Vagina (tissue), 2 donors: ENCODE measurements around the gene ENTPD2. TPM values are rescaled to one million over a fixed set of nuclear protein-coding genes. Genes with fewer than 3 reads are reported as not detected.

Experiments used
- DNase-seq, 2 donors: peaks; one replicate each; pipeline ENCODE4 v3.0.0-alpha.2; 2017; ENCODE audit errors: extremely low spot score in 2 of 2
- H3K27ac ChIP-seq: fragments of 200-600 bp; sonication (generic); one replicate; pipeline ENCODE4 v1.5.1; 2019
- H3K27me3 ChIP-seq: fragments of 200-600 bp; sonication (generic); one replicate; pipeline ENCODE4 v1.5.1; 2019
- H3K36me3 ChIP-seq, 2 donors: fragments of 200-600 bp; sonication (generic); one replicate each; pipeline ENCODE4 v1.5.1; 2017 to 2019
- H3K4me1 ChIP-seq: fragments of 200-600 bp; sonication (generic); one replicate; pipeline ENCODE4 v1.5.1; 2019
- H3K4me3 ChIP-seq, 2 donors: fragments of 200-600 bp; sonication (generic); 1 replicate in 1 of 2; 2 replicates in 1 of 2; pipeline ENCODE4 v1.5.1; 2016 to 2019
- H3K9me3 ChIP-seq: fragments of 200-600 bp; sonication (generic); one replicate; pipeline ENCODE4 v1.5.1; 2019
- POLR2A ChIP-seq, 2 donors: fragments of 450-650 bp; IDR thresholded peaks; one replicate each; pipeline ENCODE4 v1.6.1; 2017; ENCODE audit warnings: antibody characterized with exemption in 2 of 2, mild to moderate bottlenecking in 2 of 2, moderate library complexity in 2 of 2
- POLR2AphosphoS5 ChIP-seq, 2 donors: sonication (generic); formaldehyde crosslinking; IDR thresholded peaks; one replicate each; pipeline ENCODE4 v1.9.0; 2017; ENCODE audit warnings: antibody characterized with exemption in 2 of 2, mild to moderate bottlenecking in 2 of 2, low read depth in 1 of 2; ENCODE audit not compliant: insufficient read depth in 1 of 2
- intact Hi-C: fragments of 100-400 bp; cut with DNase I; formaldehyde crosslinking; loops from one replicate; pipeline ENCODE4 v1.15.1; 2023
- total RNA-seq: library from RNA; depleted of rRNA; stranded (reverse); fragments of >200 nt; gene quantifications from one replicate; pipeline ENCODE4 v1.2.3, GENCODE V29; 2016
- TF ChIP-seq, protein P1 (sequence below), 3 experiments: fragments of 450-650 bp in 2 of 3; fragments of 200-600 bp in 1 of 3; sonication (generic) in 1 of 3; IDR thresholded peaks; one replicate each; pipeline ENCODE4 v1.5.1; 2017 to 2019; ENCODE audit warnings: antibody characterized with exemption in 3 of 3, mild to moderate bottlenecking in 2 of 3, moderate library complexity in 2 of 3

ENTPD2 gene
- total RNA-seq, 1 donor from 2014 or later, result 4.9 TPM

DNA sequence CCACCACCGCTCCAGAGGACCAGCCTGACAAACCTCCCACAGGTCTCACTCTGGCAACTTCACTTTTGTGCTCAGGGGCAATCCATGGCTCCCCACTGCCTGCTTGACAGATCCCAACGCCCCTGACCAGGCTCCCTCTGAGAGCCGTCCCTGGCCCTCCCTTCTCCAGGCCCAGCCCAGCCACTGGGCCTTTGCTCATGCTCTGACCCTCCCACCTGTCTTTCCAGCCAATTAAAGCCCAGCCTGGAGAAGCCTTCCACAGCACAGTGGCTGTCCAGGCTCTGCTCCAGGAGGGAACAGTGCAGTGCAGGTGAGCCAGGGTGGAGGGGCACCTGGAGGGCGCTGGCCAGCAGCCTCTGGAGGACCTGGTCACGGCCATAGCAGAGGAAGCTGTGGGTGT is 3.3 kb downstream of the ENTPD2 start:
- Histone ChIP-seq H3K27me3 (no peaks in the 10 kb centered on the region), H3K4me3 (no peak overlapping the region), H3K4me1 (peaks cover 44% of the 10 kb centered on the region), H3K27ac (no peak overlapping the region), H3K9me3 (no peaks in the 10 kb centered on the region), H3K36me3 (no peaks in the 10 kb centered on the region)
- TF ChIP-seq, protein P1, sequence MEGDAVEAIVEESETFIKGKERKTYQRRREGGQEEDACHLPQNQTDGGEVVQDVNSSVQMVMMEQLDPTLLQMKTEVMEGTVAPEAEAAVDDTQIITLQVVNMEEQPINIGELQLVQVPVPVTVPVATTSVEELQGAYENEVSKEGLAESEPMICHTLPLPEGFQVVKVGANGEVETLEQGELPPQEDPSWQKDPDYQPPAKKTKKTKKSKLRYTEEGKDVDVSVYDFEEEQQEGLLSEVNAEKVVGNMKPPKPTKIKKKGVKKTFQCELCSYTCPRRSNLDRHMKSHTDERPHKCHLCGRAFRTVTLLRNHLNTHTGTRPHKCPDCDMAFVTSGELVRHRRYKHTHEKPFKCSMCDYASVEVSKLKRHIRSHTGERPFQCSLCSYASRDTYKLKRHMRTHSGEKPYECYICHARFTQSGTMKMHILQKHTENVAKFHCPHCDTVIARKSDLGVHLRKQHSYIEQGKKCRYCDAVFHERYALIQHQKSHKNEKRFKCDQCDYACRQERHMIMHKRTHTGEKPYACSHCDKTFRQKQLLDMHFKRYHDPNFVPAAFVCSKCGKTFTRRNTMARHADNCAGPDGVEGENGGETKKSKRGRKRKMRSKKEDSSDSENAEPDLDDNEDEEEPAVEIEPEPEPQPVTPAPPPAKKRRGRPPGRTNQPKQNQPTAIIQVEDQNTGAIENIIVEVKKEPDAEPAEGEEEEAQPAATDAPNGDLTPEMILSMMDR (IDR thresholded peaks at IDR 0.05), result no peak
- TF ChIP-seq POLR2AphosphoS5 (IDR thresholded peaks at IDR 0.05; ENCODE audit: insufficient read depth in 1 of 2, low read depth in 1 of 2), result no peak
- TF ChIP-seq POLR2A (IDR thresholded peaks at IDR 0.05), result no peak
- intact Hi-C loops, result no loop called here
- DNase-seq, result no peak

DNA sequence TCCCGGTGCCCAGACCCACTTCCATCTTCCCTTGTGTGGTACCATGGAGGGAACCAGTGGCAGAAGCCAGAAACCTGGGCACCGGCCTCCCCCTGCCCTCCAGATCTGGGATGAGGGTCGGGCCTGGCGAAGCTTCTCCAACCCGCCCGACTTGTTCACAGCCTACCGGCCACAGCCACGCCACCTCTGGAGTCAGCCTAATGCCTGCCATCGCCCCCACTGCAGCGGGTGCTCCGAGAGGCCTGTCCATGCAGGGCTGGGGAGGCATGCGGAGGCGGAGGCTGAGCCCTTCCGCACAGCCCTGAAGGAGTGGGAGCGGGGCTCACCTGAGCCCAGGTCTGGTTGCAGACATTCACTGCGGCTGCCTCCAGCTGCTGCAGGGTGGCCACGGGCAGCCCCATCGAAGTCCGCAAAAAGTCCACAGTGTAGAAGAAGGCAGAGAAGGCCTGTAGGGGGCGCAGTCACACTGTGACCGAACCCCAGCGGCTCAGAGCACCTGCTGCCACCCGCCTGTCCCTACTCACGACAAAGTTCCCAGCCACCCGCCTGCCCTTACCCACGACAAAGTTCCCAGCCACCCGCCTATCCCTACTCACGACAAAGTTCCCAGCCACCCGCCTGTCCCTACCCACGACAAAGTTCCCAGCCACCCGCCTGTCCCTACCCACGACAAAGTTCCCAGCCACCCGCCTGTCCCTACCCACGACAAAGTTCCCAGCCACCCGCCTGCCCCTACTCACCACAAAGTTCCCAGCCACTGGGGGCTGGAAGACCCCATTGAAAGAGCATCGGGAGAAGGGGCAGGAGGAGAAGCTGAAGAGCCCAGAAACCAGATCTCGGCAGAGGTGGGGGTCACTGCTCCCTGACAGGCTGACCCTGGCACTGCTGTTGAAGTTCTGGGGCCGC is 4.1 kb downstream of the ENTPD2 start:
- DNase-seq, result no peak
- H3K27me3 ChIP-seq, result no peaks in the 10 kb centered on the region
- peaks cover 43% of the 10 kb centered on the region for H3K4me1 ChIP-seq
- intact Hi-C loops, result no loop called here
- H3K9me3 ChIP-seq, result no peaks in the 10 kb centered on the region
- TF ChIP-seq, protein P1 (IDR thresholded peaks at IDR 0.05), result peak in 1 of 3 experiments; percentile 12
- no peak for TF ChIP-seq POLR2A (IDR thresholded peaks at IDR 0.05)
- no peak overlapping the region for H3K27ac ChIP-seq
- H3K4me3 ChIP-seq, result no peak overlapping the region
- no peaks in the 10 kb centered on the region for H3K36me3 ChIP-seq

DNA sequence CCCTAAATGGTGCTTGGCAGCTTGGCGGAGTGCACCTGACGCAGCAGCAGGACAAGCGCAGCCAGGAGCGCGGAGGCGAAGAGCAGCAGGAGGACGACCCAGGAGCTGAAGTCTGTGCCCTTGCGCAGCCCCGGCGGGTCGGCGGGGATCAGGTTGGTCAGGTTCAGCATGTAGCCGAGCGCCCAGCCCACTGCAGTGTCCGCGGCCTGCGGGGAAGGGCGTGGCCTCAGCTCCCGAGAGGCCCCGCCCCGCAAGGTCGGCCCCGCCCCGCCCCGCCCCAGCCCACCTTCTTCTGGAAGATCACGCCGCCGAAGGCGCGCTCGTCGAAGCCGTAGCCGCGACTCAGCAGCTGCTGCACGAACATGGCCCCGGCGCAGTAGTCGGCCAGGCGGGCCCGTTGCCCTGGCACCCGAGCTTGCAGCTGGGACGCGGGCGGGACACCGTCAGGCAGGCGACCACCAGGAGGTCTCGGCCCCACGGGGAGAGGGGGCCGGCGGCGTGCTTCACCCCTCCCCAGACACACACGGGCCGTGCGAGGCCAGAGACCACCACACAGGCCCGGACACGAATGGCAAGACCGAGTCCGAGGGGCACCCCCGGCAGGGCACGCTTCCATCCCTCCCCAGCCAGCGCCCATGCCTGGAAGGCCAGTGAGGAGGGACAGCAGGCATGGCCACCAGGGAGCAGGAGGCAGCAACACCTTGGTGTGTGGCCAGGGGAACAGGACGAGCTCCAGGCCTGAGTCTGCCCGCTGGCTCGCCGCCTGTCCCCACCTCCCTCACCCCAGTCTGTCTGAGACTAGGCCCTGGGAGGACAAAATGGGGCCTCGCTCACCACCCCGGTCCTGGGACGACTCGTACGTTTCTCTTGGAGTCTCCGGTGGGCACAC is 5.0 kb downstream of the ENTPD2 start:
- TF ChIP-seq, protein P1 (IDR thresholded peaks at IDR 0.05), result no peak
- TF ChIP-seq POLR2A (IDR thresholded peaks at IDR 0.05) (no peak), POLR2AphosphoS5 (IDR thresholded peaks at IDR 0.05; ENCODE audit: insufficient read depth in 1 of 2, low read depth in 1 of 2) (no peak)
- Histone ChIP-seq H3K4me3 (no peak overlapping the region), H3K27me3 (no peaks in the 10 kb centered on the region), H3K36me3 (no peaks in the 10 kb centered on the region), H3K4me1 (peaks cover 43% of the 10 kb centered on the region), H3K27ac (no peak overlapping the region), H3K9me3 (no peaks in the 10 kb centered on the region)
- intact Hi-C loops, result no loop called here
- DNase-seq, result no peak

DNA sequence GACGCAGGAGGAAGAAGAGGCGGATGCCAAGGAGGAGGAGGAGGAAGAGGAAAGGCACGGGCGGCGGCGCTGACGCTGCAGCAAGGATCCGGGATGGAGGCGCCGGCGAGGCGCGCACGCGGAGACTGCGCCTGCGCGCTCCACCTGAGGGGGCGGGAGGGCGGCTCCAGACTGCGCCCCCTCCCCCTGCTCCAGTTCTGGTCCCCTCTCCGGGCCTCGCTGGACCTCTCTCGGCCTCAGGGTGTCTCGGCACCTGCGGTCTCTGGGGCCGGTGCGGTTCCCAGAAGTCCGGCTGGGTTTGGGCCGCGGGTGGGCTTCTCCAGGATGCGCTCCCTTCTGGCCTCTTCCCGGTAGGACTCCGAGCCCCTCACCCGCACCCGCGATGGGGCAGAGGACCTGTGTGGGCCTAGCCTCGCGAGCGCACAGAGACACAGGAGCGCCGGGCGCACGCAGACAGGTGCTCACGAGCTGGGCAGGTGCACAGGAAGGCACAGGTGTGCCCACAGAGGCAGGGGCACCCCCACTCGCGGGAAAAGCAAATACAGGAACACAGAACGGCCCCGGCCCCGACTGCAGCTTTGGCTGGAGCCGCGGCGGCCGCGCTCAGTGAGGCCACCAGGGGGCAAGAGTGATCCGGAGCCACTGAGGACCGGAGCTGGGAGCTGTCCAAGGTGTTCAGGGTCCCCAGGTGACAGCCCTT is 7.6 kb downstream of the ENTPD2 start, which contains the start of gene NPDC1:
NPDC1 (minus strand) TSS at position 90 of the 700 bp plus-strand sequence. CDS start 188 bp downstream, outside the sequence.
- no peaks in the 10 kb centered on the region for H3K9me3 ChIP-seq
- intact Hi-C loops, result no loop called here
- peaks cover 36% of the 10 kb centered on the region for H3K4me1 ChIP-seq
- peak within 1 kb of the TSS; percentile 48 to 63 for H3K4me3 ChIP-seq
- no peaks in the 10 kb centered on the region for H3K36me3 ChIP-seq
- H3K27ac ChIP-seq, result peak within 1 kb of the TSS; percentile 6
- H3K27me3 ChIP-seq, result no peaks in the 10 kb centered on the region
- no peak for DNase-seq
- TF ChIP-seq, protein P1 (IDR thresholded peaks at IDR 0.05), result peak; percentile 55 to 83 (median 67)
- no peak for TF ChIP-seq POLR2A (IDR thresholded peaks at IDR 0.05)
- TF ChIP-seq POLR2AphosphoS5 (IDR thresholded peaks at IDR 0.05; ENCODE audit: insufficient read depth in 1 of 2, low read depth in 1 of 2), result no peak
